MM.1S (cell line): Measurements from ENCODE around the gene BRD1.

Experiments used
- DNase-seq: peaks from one replicate; pipeline ENCODE4 v3.0.0-alpha.2; 2015
- H2AFZ ChIP-seq: fragments of 300-600 bp; sonication (generic); 2 replicates; pipeline ENCODE4 v1.6.0; 2016; ENCODE audit warnings: antibody characterized with exemption, low read length
- H3F3A ChIP-seq: fragments of 300-600 bp; sonication (generic); 2 replicates; pipeline ENCODE4 v1.6.1; 2016; ENCODE audit warnings: mild to moderate bottlenecking, antibody characterized with exemption, low read length, moderate library complexity, mixed read lengths; ENCODE audit not compliant: insufficient read depth
- H3K27ac ChIP-seq: fragments of 300-600 bp; sonication (generic); 2 replicates; pipeline ENCODE4 v1.5.1; 2016; ENCODE audit warnings: mild to moderate bottlenecking, low read length
- H3K27me3 ChIP-seq: fragments of 300-600 bp; sonication (generic); replicated peaks from 2 replicates; pipeline ENCODE4 v1.6.0; 2016; ENCODE audit warnings: low read length; ENCODE audit not compliant: insufficient read depth
- H3K36me3 ChIP-seq: fragments of 300-600 bp; sonication (generic); replicated peaks from 2 replicates; pipeline ENCODE4 v1.6.1; 2016; ENCODE audit warnings: mild to moderate bottlenecking, low read length, mixed read lengths; ENCODE audit not compliant: insufficient read depth
- H3K4me1 ChIP-seq: fragments of 300-600 bp; sonication (generic); 2 replicates; pipeline ENCODE4 v1.6.1; 2016; ENCODE audit warnings: low read length, mixed read lengths
- H3K4me2 ChIP-seq: fragments of 300-600 bp; sonication (generic); 2 replicates; pipeline ENCODE4 v1.6.0; 2016; ENCODE audit warnings: low read depth, low read length
- H3K4me3 ChIP-seq: fragments of 300-600 bp; sonication (generic); 2 replicates; pipeline ENCODE4 v1.5.1; 2016; ENCODE audit warnings: low read length, mixed read lengths
- H3K79me2 ChIP-seq: fragments of 300-600 bp; sonication (generic); 2 replicates; pipeline ENCODE4 v1.6.1; 2016; ENCODE audit warnings: mixed run types, low read length, mixed read lengths
- H3K9ac ChIP-seq: fragments of 300-600 bp; sonication (generic); 2 replicates; pipeline ENCODE4 v1.6.1; 2016; ENCODE audit warnings: low read length, mixed read lengths
- H3K9me2 ChIP-seq: fragments of 300-600 bp; sonication (generic); replicated peaks from 2 replicates; pipeline ENCODE4 v1.6.1; 2016; ENCODE audit warnings: mild to moderate bottlenecking, low read length, mixed read lengths; ENCODE audit not compliant: insufficient read depth
- H3K9me3 ChIP-seq: fragments of 300-600 bp; sonication (generic); replicated peaks from 2 replicates; pipeline ENCODE4 v1.6.1; 2016; ENCODE audit warnings: mild to moderate bottlenecking, low read length, mixed read lengths; ENCODE audit not compliant: insufficient read depth
- H4K20me1 ChIP-seq: fragments of 300-600 bp; sonication (generic); 2 replicates; pipeline ENCODE4 v1.6.1; 2016; ENCODE audit warnings: mild to moderate bottlenecking, low read length, moderate library complexity, mixed read lengths; ENCODE audit not compliant: insufficient read depth
- EZH2 ChIP-seq: fragments of 300-600 bp; sonication (generic); optimal IDR thresholded peaks from 2 replicates; pipeline ENCODE3; 2017; ENCODE audit warnings: low read depth, mild to moderate bottlenecking, antibody characterized with exemption, low read length, mixed read lengths
- EZH2phosphoT487 ChIP-seq: fragments of 300-600 bp; sonication (generic); IDR thresholded peaks from 2 replicates; pipeline ENCODE4 v1.6.1; 2018; ENCODE audit warnings: antibody characterized with exemption, low read length
- TF ChIP-seq, protein P1 (sequence below): fragments of 300-600 bp; sonication (generic); IDR thresholded peaks from 2 replicates; pipeline ENCODE4 v1.5.1; 2016; ENCODE audit warnings: antibody characterized with exemption, low read length, mixed read lengths

The BRD1 gene

DNA sequence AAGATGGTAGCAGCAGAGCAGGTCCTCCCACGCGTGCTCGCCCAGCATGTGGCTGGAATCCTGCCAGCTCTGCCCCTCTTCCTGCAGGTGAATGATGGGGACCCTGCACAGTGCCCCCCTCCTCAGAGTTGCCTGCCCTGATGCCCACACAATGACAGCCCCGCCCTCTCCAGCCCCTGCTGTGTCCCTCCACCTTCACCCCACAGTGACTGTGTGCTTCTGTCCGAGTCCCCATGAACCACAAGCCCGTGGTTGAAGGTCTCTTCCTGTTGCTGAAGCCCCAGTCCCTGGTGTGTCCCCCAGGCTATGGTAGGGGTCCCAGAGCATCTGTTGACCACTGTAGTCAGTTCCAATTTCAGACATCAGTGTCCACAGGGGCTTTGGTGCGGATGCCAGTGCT lies 71.0 kb downstream of the BRD1 start:
- TF ChIP-seq, protein P1, sequence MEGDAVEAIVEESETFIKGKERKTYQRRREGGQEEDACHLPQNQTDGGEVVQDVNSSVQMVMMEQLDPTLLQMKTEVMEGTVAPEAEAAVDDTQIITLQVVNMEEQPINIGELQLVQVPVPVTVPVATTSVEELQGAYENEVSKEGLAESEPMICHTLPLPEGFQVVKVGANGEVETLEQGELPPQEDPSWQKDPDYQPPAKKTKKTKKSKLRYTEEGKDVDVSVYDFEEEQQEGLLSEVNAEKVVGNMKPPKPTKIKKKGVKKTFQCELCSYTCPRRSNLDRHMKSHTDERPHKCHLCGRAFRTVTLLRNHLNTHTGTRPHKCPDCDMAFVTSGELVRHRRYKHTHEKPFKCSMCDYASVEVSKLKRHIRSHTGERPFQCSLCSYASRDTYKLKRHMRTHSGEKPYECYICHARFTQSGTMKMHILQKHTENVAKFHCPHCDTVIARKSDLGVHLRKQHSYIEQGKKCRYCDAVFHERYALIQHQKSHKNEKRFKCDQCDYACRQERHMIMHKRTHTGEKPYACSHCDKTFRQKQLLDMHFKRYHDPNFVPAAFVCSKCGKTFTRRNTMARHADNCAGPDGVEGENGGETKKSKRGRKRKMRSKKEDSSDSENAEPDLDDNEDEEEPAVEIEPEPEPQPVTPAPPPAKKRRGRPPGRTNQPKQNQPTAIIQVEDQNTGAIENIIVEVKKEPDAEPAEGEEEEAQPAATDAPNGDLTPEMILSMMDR, result no peak
- no peak for TF ChIP-seq EZH2phosphoT487
- no peak for TF ChIP-seq EZH2
- Histone ChIP-seq H3K4me2 (no peak overlapping the region), H3K27ac (no peak overlapping the region), H3K36me3 (no peaks in the 10 kb centered on the region), H3K9ac (no peak overlapping the region), H3K27me3 (peaks cover 48% of the 10 kb centered on the region), H3K79me2 (no peaks in the 10 kb centered on the region), H3K4me3 (no peak overlapping the region), H3K9me2 (no peaks in the 10 kb centered on the region), H3F3A (no peaks in the 10 kb centered on the region), H2AFZ (no peak overlapping the region), H3K4me1 (peaks cover 10% of the 10 kb centered on the region), H4K20me1 (no peaks in the 10 kb centered on the region), H3K9me3 (no peaks in the 10 kb centered on the region)
- DNase-seq, result no peak

GRCh38 chr22:49756201-49756600 lies 71.5 kb downstream of the BRD1 start:
- no peak for TF ChIP-seq EZH2
- no peak for TF ChIP-seq EZH2phosphoT487
- TF ChIP-seq, protein P1, result no peak
- Histone ChIP-seq H3K9me3 (no peaks in the 10 kb centered on the region), H3K9ac (no peak overlapping the region), H3K4me1 (peaks cover 9% of the 10 kb centered on the region), H2AFZ (no peak overlapping the region), H3K27me3 (peaks cover 53% of the 10 kb centered on the region), H3F3A (no peaks in the 10 kb centered on the region), H3K27ac (no peak overlapping the region), H3K79me2 (no peaks in the 10 kb centered on the region), H4K20me1 (no peaks in the 10 kb centered on the region), H3K4me2 (no peak overlapping the region), H3K36me3 (no peaks in the 10 kb centered on the region), H3K9me2 (no peaks in the 10 kb centered on the region), H3K4me3 (no peak overlapping the region)
- DNase-seq, result no peak

DNA sequence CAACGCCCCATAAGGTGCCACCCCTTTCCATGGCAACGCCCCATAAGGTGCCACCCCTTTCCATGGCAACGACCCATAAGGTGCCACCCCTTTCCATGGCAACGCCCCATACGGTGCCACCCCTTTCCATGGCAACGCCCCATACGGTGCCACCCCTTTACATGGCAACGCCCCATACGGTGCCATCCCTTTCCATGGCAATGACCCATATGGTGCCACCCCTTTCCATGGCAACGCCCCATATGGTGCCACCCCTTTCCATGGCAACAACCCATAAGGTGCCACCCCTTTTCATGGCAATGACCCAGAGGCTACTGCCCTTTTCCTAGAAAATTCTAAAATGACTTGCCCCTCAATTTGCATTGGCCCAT lies 72.1 kb downstream of the BRD1 start:
- Histone ChIP-seq H3K36me3 (no peaks in the 10 kb centered on the region), H3K9me3 (no peaks in the 10 kb centered on the region), H3K79me2 (no peaks in the 10 kb centered on the region), H3K27me3 (peaks cover 53% of the 10 kb centered on the region), H3K4me2 (no peak overlapping the region), H3K9me2 (no peaks in the 10 kb centered on the region), H3K4me3 (no peak overlapping the region), H3F3A (no peaks in the 10 kb centered on the region), H2AFZ (no peak overlapping the region), H3K4me1 (0 out of 2 replicates have a peak, but pooled peaks cover 4% of the 10 kb centered on the region), H3K27ac (no peak overlapping the region), H3K9ac (no peak overlapping the region), H4K20me1 (no peaks in the 10 kb centered on the region)
- no peak for TF ChIP-seq EZH2phosphoT487
- no peak for TF ChIP-seq EZH2
- TF ChIP-seq, protein P1, result no peak
- no peak for DNase-seq
